CD4-positive, alpha-beta T cell treated with Interleukin-2 at 100 ng/mL for 4 hours (primary cell): Measurements from ENCODE around the gene KIF22.
A peak's percentile ranks its signal among the peaks of the same experiment; 100 is the strongest.
"Not testable (repeated sequence)": the region's sequence is repeated elsewhere in the genome, so short reads cannot be mapped to it uniquely, and the experiment has no call there.

ENCODE experiments used
- DNase-seq: peaks from one replicate; pipeline ENCODE4 v3.0.0-alpha.2; 2020; ENCODE audit warnings: low spot score

The KIF22 gene

GRCh38 chr16:29815032-29815721 lies 24.6 kb downstream of the KIF22 start:
- DNase-seq: no peak

GRCh38 chr16:29815793-29816693 lies 25.5 kb downstream of the KIF22 start, which contains the start of gene PAGR1:
TSS of gene PAGR1 (plus strand) at chr16:29816152. CDS start at chr16:29816526, 374 bp downstream.
- peak; percentile 100 for DNase-seq

- peak; percentile 41 for DNase-seq
Observed at GRCh38 chr16:29816694-29817441, 26.3 kb downstream of the KIF22 start.

- no peak for DNase-seq
Observed at GRCh38 chr16:29818082-29818481, 27.5 kb downstream of the KIF22 start.

GRCh38 chr16:29819506-29819905 lies 29.0 kb downstream of the KIF22 start:
- DNase-seq: no peak

GRCh38 chr16:29820271-29820701 lies 29.7 kb downstream of the KIF22 start, which contains the start of gene MVP:
TSS of gene MVP (plus strand) at chr16:29820462. CDS start at chr16:29830550, 10,088 bp downstream.
- peak; percentile 52 for DNase-seq

GRCh38 chr16:29820730-29821642 lies 30.4 kb downstream of the KIF22 start:
- DNase-seq: peak; percentile 66

GRCh38 chr16:29821643-29822115 lies 31.1 kb downstream of the KIF22 start:
- no peak for DNase-seq

GRCh38 chr16:29824589-29825144 lies 34.1 kb downstream of the KIF22 start:
- DNase-seq: no peak

GRCh38 chr16:29825145-29826044 lies 34.8 kb downstream of the KIF22 start:
- DNase-seq: peak; percentile 61

GRCh38 chr16:29826342-29826695 lies 35.8 kb downstream of the KIF22 start:
- no peak for DNase-seq

GRCh38 chr16:29830774-29831173 lies 40.2 kb downstream of the KIF22 start:
- no peak for DNase-seq

GRCh38 chr16:29831490-29831889 lies 40.9 kb downstream of the KIF22 start:
- no peak for DNase-seq

GRCh38 chr16:29833219-29833618 lies 42.7 kb downstream of the KIF22 start:
- not testable (repeated sequence) for DNase-seq

- no peak for DNase-seq
Observed at GRCh38 chr16:29834079-29834478, 43.5 kb downstream of the KIF22 start.

GRCh38 chr16:29835926-29836325 lies 45.4 kb downstream of the KIF22 start:
- DNase-seq: no peak

- no peak for DNase-seq
Observed at GRCh38 chr16:29836623-29837022, 46.1 kb downstream of the KIF22 start.

GRCh38 chr16:29837841-29838240 lies 47.3 kb downstream of the KIF22 start:
- no peak for DNase-seq

- DNase-seq: no peak
Observed at GRCh38 chr16:29839822-29840221, 49.3 kb downstream of the KIF22 start.

- no peak for DNase-seq
Observed at GRCh38 chr16:29840240-29840639, 49.7 kb downstream of the KIF22 start.
